A549 treated with AZD2906 at 1 μM for 4 hours (cell line): Measurements from ENCODE around the gene RHOXF2B. TPM values are rescaled to one million over a fixed set of nuclear protein-coding genes. Genes with fewer than 3 reads are reported as not detected.

Source experiments
- total RNA-seq: library from RNA; stranded (reverse); fragments of 200-300 nt; extraction: Qiagen RNA extraction; gene quantifications from 5 replicates; pipeline ENCODE4 v1.2.3, GENCODE V29; 2022

The RHOXF2B gene
- not detected in 5 replicates for total RNA-seq

DNA sequence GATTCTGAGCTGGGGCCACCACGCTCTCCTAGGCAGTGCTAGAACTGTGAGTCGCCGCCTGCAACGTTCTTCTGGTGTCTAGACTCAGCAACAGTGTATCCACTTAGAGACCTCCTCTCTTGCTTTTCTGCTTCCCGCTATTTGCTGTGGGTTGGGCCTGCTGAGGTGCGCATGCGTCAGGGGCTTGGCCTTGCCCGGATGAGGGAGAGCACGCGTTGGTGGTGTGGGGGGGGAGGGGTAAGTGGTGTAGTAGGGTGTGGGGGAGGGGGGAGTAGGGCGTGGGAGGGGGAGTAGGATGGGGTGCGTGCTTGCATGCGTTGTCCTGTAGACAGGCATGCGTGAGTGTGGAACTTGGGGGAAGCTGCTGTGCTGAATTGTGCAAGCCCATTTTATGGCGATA is at the start of gene RHOXF2B:
Gene RHOXF2B (minus strand): TSS at position 101 of the 400 bp plus-strand sequence. CDS start 138 bp downstream, outside the sequence.

DNA sequence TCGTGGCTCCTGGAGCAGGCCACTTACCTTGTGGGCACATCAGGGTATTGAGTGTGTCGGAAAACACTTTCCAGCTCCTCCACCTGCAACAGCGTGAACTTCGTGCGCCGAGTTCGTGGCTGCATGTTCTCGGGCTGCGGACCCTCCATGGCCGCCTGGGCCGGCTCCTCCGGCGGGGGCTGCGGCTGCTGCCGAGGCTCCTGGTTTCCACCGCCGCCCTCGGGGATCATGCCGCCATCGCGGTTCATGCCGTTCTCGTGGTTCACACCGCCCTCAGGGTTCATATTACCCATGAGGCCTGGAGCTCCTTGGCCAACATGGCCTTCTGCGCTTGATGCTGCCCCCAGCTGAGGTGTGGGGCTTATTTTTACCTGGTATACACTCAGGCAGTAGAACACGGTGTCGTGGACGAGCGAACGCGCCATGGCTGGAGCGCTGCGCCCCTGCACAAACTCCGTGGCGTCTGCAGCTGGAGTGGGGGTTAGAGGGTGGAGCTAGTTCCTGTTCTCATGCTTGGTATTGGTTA is 38.0 kb upstream of the RHOXF2B start, which contains the start of gene RHOXF1:
Gene RHOXF1 (minus strand): TSS at position 476 of the 526 bp plus-strand sequence. CDS start 51 bp downstream, at position 425.

Other genes with a start within 250 kb of the RHOXF2B start
- 15.9 to 22.0 TPM (median 16.7 TPM) in 5 replicates for gene UPF3B, start 224.7 kb downstream of the RHOXF2B start, total RNA-seq
- gene RNF113A, start 206.0 kb downstream of the RHOXF2B start, total RNA-seq = 29.8 to 32.3 TPM (median 31.0 TPM) in 5 replicates
- gene NDUFA1, start 205.9 kb downstream of the RHOXF2B start, total RNA-seq = 220 to 295 TPM (median 248 TPM) in 5 replicates
- 0.08 TPM in 1 of 5 replicates, not detected in the others for gene AKAP14, start 181.8 kb downstream of the RHOXF2B start, total RNA-seq
- gene NKAP, start 133.9 kb downstream of the RHOXF2B start, total RNA-seq = 6.8 to 7.8 TPM (median 7.0 TPM) in 5 replicates
- gene RHOXF1, start 38.2 kb upstream of the RHOXF2B start, total RNA-seq = not detected in 5 replicates
- not detected in 5 replicates for gene RHOXF2, start 80.9 kb upstream of the RHOXF2B start, total RNA-seq
- gene ZBTB33, start 173.1 kb upstream of the RHOXF2B start, total RNA-seq = 7.9 to 12.2 TPM (median 11.0 TPM) in 5 replicates
- gene TMEM255A, start 233.8 kb upstream of the RHOXF2B start, total RNA-seq = 0.34 to 0.54 TPM (median 0.50 TPM) in 5 replicates